HepG2 (cell line): Measurements from ENCODE around the gene TSACC. TPM values are rescaled to one million over a fixed set of nuclear protein-coding genes. Genes with fewer than 3 reads are reported as not detected.

Source experiments
- ATAC-seq: fragments of 200-7000 bp; cut with Tn5 transposase; 3 replicates; pipeline ENCODE4 v1.9.1; 2020; ENCODE audit warnings: mild to moderate bottlenecking, moderate library complexity
- BruUV-seq: library from RNA; stranded (reverse); fragments of 400-500 nt; replicated peaks from 2 replicates; lab custom pipeline; 2021; lab: Mats Ljungman, UMichigan
- CTCF ChIA-PET: fragments of 300-600 bp; formaldehyde crosslinking; extraction: SDS; loops from one replicate; lab custom pipeline; 2021; ENCODE audit warnings: low total read pairs, inconsistent platforms, low intra/inter-chr PET ratio; lab: Yijun Ruan, JAX
- POLR2A ChIA-PET: fragments of 350-600 bp; sonication (Branson Sonifier 250); formaldehyde crosslinking; loops from one replicate; lab custom pipeline; 2020; ENCODE audit warnings: antibody characterized with exemption, inconsistent platforms; lab: Yijun Ruan, JAX
- DNase-seq: peaks from one replicate; pipeline ENCODE4 v3.0.0-alpha.2; 2015; ENCODE audit warnings: low spot score
- FAIRE-seq: peaks from 3 replicates; lab custom pipeline; 2011; peaks lifted over from hg19 to GRCh38; lab: Jason Lieb, UNC
- H2AFZ ChIP-seq: one replicate; pipeline ENCODE4 v1.6.1; 2011; ENCODE audit warnings: low read length, inconsistent platforms
- H3K27ac ChIP-seq: fragments of 300-600 bp; 3 replicates; pipeline ENCODE4 v1.8.0; 2011; ENCODE audit warnings: mixed run types, mild to moderate bottlenecking, mixed read lengths, low read length, inconsistent platforms; ENCODE audit not compliant: insufficient read depth; ENCODE audit errors: extremely low read length
- H3K27me3 ChIP-seq, 2 experiments: fragments of 200-600 bp in 1 of 2; 2 replicates in 1 of 2; 3 replicates in 1 of 2; pipeline versions ENCODE4 v1.6.0 to v1.8.0; 2011; ENCODE audit warnings: low read length in 2 of 2, mild to moderate bottlenecking in 2 of 2, moderate library complexity in 2 of 2, inconsistent platforms in 1 of 2; ENCODE audit not compliant: insufficient read depth in 2 of 2, control insufficient read depth in 1 of 2
- H3K36me3 ChIP-seq, 2 experiments: fragments of 200-600 bp in 1 of 2; replicated peaks in 1 of 2; 2 replicates in 1 of 2; 3 replicates in 1 of 2; pipeline versions ENCODE4 v1.5.1 to v1.8.0; 2011; ENCODE audit warnings: low read length in 2 of 2, inconsistent platforms in 1 of 2; ENCODE audit not compliant: insufficient read depth in 2 of 2, control insufficient read depth in 1 of 2
- H3K4me1 ChIP-seq: 2 replicates; pipeline ENCODE4 v1.5.1; 2012; ENCODE audit warnings: low read length, inconsistent platforms; ENCODE audit not compliant: insufficient read depth
- H3K4me2 ChIP-seq: 2 replicates; pipeline ENCODE4 v1.6.0; 2011; ENCODE audit warnings: low read depth, low read length, inconsistent platforms
- H3K4me3 ChIP-seq, 3 experiments: fragments of 200-600 bp in 1 of 3; sonication (generic), shearing (Covaris generic) in 1 of 3; replicated peaks in 1 of 3; 2 replicates each; pipeline ENCODE4 v1.5.1; 2011 to 2016; ENCODE audit warnings: low read length in 3 of 3, inconsistent platforms in 2 of 3, low read depth in 2 of 3, mild to moderate bottlenecking in 2 of 3, control low read depth in 1 of 3, mixed read lengths in 1 of 3; ENCODE audit not compliant: insufficient read depth in 1 of 3
- H3K79me2 ChIP-seq: one replicate; pipeline ENCODE4 v1.6.1; 2011; ENCODE audit warnings: low read length, inconsistent platforms; ENCODE audit not compliant: insufficient read depth
- H3K9ac ChIP-seq: 2 replicates; pipeline ENCODE4 v1.6.0; 2011; ENCODE audit warnings: mild to moderate bottlenecking, low read depth, low read length, inconsistent platforms; ENCODE audit not compliant: insufficient read depth
- H3K9me3 ChIP-seq: 2 replicates; pipeline ENCODE4 v1.5.1; 2012; ENCODE audit warnings: mild to moderate bottlenecking, low read length
- H4K20me1 ChIP-seq: 2 replicates; pipeline ENCODE4 v1.6.0; 2011; ENCODE audit warnings: inconsistent platforms, mild to moderate bottlenecking, low read length, moderate library complexity; ENCODE audit not compliant: insufficient read depth
- AKAP8 ChIP-seq: sonication (generic); formaldehyde crosslinking; IDR thresholded peaks from 2 replicates; pipeline ENCODE4 v1.5.1; 2020; ENCODE audit warnings: mild to moderate bottlenecking, missing genetic modification reagents
- SIX4 ChIP-seq: sonication (generic); formaldehyde crosslinking; IDR thresholded peaks from 2 replicates; pipeline ENCODE4 v1.4.0; 2020; ENCODE audit warnings: missing genetic modification reagents
- ZBTB20 ChIP-seq: sonication (generic); formaldehyde crosslinking; IDR thresholded peaks from 2 replicates; pipeline ENCODE4 v1.8.1; 2023; ENCODE audit warnings: missing genetic modification reagents, low read depth, mild to moderate bottlenecking, borderline replicate concordance
- ZBTB8A ChIP-seq: sonication (generic); formaldehyde crosslinking; IDR thresholded peaks from 2 replicates; pipeline ENCODE4 v1.4.0; 2020; ENCODE audit warnings: mild to moderate bottlenecking, low read depth, missing genetic modification reagents, borderline replicate concordance
- ZNF263 ChIP-seq: sonication (generic); formaldehyde crosslinking; IDR thresholded peaks from 2 replicates; pipeline ENCODE4 v1.4.0; 2020; ENCODE audit warnings: missing genetic modification reagents
- ZNF264 ChIP-seq: sonication (generic); formaldehyde crosslinking; IDR thresholded peaks from 2 replicates; pipeline ENCODE4 v1.4.0; 2020; ENCODE audit warnings: missing genetic modification reagents
- ZNF460 ChIP-seq: sonication (generic); formaldehyde crosslinking; IDR thresholded peaks from 2 replicates; pipeline ENCODE4 v1.5.1; 2020; ENCODE audit warnings: missing genetic modification reagents, mild to moderate bottlenecking, borderline replicate concordance
- ZNF589 ChIP-seq: sonication (generic); formaldehyde crosslinking; conservative IDR thresholded peaks from 2 replicates; pipeline ENCODE4 v1.8.0; 2022; ENCODE audit warnings: mild to moderate bottlenecking, moderate library complexity, missing genetic modification reagents
- ZNF607 ChIP-seq: sonication (generic); formaldehyde crosslinking; IDR thresholded peaks from 2 replicates; pipeline ENCODE4 v1.5.1; 2020; ENCODE audit warnings: missing genetic modification reagents, mild to moderate bottlenecking, borderline replicate concordance
- ZNF775 ChIP-seq: sonication (generic); formaldehyde crosslinking; IDR thresholded peaks from 2 replicates; pipeline ENCODE4 v1.4.0; 2020; ENCODE audit warnings: missing genetic modification reagents, mild to moderate bottlenecking, moderate library complexity, borderline replicate concordance
- ZNF776 ChIP-seq: sonication (generic); formaldehyde crosslinking; IDR thresholded peaks from 2 replicates; pipeline ENCODE4 v1.4.0; 2020; ENCODE audit warnings: mild to moderate bottlenecking, missing genetic modification reagents
- ZNF841 ChIP-seq: sonication (generic); formaldehyde crosslinking; IDR thresholded peaks from 2 replicates; pipeline ENCODE4 v1.8.1; 2023; ENCODE audit warnings: missing genetic modification reagents, borderline replicate concordance
- WGBS: methylation state at CpG from one replicate; pipeline ENCODE4 v1.1.6; 2017; ENCODE audit warnings: low lambda C conversion rate; 5-methylcytosine and 5-hydroxymethylcytosine counted together
- in situ Hi-C: cut with HindIII; loops from 2 replicates; pipeline ENCODE4 v1.10.0; 2017; ENCODE audit warnings: low pct_unique_long_range_greater_than_20kb; ENCODE audit not compliant: extremely low pct_ligation_motif_present
- intact Hi-C: fragments of 100-400 bp; cut with micrococcal nuclease; formaldehyde crosslinking; loops from one replicate; pipeline ENCODE4 v1.10.0; 2022; ENCODE audit not compliant: unreplicated experiment
- polyA plus RNA-seq, 8 experiments: library from polyadenylated mRNA; depleted of rRNA in 3 of 8; stranded (reverse) in 7 of 8; unstranded in 1 of 8; fragments of >200 nt; fragmentation: Illumina TruSeq in 4 of 8; extraction: Trizol in 4 of 8; gene quantifications; 2 replicates each; pipeline versions ENCODE4 v1.2.1 to v1.2.3, GENCODE V29; 2011 to 2016; ENCODE audit warnings: low read depth in 4 of 8, missing spikeins in 1 of 8, mixed read lengths in 1 of 8; ENCODE audit not compliant: insufficient read depth in 1 of 8
- total RNA-seq, 5 experiments: library from RNA; depleted of rRNA; stranded (reverse); fragments of >200 nt; fragmentation: Illumina TruSeq; extraction: Trizol; gene quantifications; 2 replicates each; pipeline ENCODE4 v1.2.3, GENCODE V29; 2016; ENCODE audit warnings: low read depth in 1 of 5
- TF ChIP-seq, protein P1 (sequence below), 2 experiments: sonication (generic) in 1 of 2; formaldehyde crosslinking in 1 of 2; IDR thresholded peaks; 2 replicates each; pipeline versions ENCODE4 v1.6.1 to v1.9.0; 2014 to 2022; ENCODE audit warnings: antibody characterized with exemption in 1 of 2, borderline replicate concordance in 1 of 2, inconsistent platforms in 1 of 2, low read depth in 1 of 2, missing genetic modification reagents in 1 of 2
- TF ChIP-seq, protein P2 (sequence below): IDR thresholded peaks from 2 replicates; pipeline ENCODE4 v1.6.1; 2016; ENCODE audit warnings: mild to moderate bottlenecking, missing biosample characterization, missing genetic modification reagents
- TF ChIP-seq, protein P3 (sequence below): sonication (generic); formaldehyde crosslinking; IDR thresholded peaks from 2 replicates; pipeline ENCODE4 v1.9.0; 2021; ENCODE audit warnings: missing genetic modification reagents, borderline replicate concordance
- TF ChIP-seq, protein P4 (sequence below): sonication (generic); formaldehyde crosslinking; IDR thresholded peaks from 2 replicates; pipeline ENCODE4 v1.4.0; 2020; ENCODE audit warnings: missing genetic modification reagents

TSACC gene
- total and polyA plus RNA-seq, 2 of the 13 experiments (the other 11 are each of a cell fraction or from before 2014, with no cell fraction given) = 1.5 to 2.6 TPM

DNA sequence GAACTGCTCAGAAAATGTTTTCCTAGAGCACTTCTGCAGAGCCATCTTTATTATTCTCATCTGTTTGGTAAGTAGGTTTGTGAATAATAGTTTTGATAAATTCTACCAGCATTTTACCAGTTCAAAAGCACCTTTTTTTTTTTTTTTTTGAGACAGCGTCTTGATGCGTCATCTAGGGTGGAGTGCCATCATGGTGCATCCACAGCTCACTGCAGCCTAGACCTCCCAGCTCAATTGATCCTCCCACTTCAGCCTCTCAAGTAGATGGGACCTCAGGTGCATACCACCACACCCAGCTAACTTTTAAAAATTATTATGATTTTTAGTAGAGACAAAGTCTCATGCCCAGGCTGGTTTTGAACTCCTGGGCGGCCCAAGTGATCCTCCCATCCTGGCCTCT, 20.9 kb downstream of the TSACC start:
- WGBS = 93% methylated on average over 3 of the region's 3 CpGs
- no TSS peak for BruUV-seq
- Histone ChIP-seq H2AFZ (no peak overlapping the region), H3K36me3 (no peaks in the 10 kb centered on the region), H3K27ac (no peak overlapping the region), H3K4me1 (peaks cover 46% of the 10 kb centered on the region), H3K79me2 (no peaks in the 10 kb centered on the region), H3K9ac (no peak overlapping the region), H3K9me3 (no peaks in the 10 kb centered on the region), H3K4me3 (no peak overlapping the region), H4K20me1 (no peaks in the 10 kb centered on the region), H3K4me2 (no peak overlapping the region), H3K27me3 (no peaks in the 10 kb centered on the region)
- POLR2A ChIA-PET = interaction anchor here (1.0 to 5.8 kb wide), 2 partner anchors 13 to 77 kb away, joined by 4 to 46 read pairs; no protein-coding TSS in a partner anchor
- ATAC-seq (no peak), DNase-seq (no peak), FAIRE-seq (no peak)
- intact Hi-C loops = no loop called here
- TF ChIP-seq ZNF776 (no peak), ZNF263 (CRISPR knock-in tag) (no peak), SIX4 (CRISPR knock-in tag) (no peak), ZBTB20 (no peak), ZNF264 (CRISPR knock-in tag) (no peak), AKAP8 (CRISPR knock-in tag) (no peak), ZNF460 (no peak), ZNF841 (CRISPR knock-in tag) (no peak), ZNF775 (no peak), ZNF589 (CRISPR knock-in tag) (no peak), ZBTB8A (no peak), ZNF607 (CRISPR knock-in tag) (no peak)
- TF ChIP-seq, protein P1, sequence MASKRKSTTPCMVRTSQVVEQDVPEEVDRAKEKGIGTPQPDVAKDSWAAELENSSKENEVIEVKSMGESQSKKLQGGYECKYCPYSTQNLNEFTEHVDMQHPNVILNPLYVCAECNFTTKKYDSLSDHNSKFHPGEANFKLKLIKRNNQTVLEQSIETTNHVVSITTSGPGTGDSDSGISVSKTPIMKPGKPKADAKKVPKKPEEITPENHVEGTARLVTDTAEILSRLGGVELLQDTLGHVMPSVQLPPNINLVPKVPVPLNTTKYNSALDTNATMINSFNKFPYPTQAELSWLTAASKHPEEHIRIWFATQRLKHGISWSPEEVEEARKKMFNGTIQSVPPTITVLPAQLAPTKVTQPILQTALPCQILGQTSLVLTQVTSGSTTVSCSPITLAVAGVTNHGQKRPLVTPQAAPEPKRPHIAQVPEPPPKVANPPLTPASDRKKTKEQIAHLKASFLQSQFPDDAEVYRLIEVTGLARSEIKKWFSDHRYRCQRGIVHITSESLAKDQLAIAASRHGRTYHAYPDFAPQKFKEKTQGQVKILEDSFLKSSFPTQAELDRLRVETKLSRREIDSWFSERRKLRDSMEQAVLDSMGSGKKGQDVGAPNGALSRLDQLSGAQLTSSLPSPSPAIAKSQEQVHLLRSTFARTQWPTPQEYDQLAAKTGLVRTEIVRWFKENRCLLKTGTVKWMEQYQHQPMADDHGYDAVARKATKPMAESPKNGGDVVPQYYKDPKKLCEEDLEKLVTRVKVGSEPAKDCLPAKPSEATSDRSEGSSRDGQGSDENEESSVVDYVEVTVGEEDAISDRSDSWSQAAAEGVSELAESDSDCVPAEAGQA (IDR thresholded peaks at IDR 0.05; ENCODE audit: low read depth) = no peak
- TF ChIP-seq, protein P1 (CRISPR knock-in tag; IDR thresholded peaks at IDR 0.05; ENCODE audit: borderline replicate concordance) = no peak
- TF ChIP-seq, protein P2, sequence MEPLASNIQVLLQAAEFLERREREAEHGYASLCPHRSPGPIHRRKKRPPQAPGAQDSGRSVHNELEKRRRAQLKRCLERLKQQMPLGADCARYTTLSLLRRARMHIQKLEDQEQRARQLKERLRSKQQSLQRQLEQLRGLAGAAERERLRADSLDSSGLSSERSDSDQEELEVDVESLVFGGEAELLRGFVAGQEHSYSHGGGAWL (CRISPR knock-in tag) = no peak
- TF ChIP-seq, protein P3, sequence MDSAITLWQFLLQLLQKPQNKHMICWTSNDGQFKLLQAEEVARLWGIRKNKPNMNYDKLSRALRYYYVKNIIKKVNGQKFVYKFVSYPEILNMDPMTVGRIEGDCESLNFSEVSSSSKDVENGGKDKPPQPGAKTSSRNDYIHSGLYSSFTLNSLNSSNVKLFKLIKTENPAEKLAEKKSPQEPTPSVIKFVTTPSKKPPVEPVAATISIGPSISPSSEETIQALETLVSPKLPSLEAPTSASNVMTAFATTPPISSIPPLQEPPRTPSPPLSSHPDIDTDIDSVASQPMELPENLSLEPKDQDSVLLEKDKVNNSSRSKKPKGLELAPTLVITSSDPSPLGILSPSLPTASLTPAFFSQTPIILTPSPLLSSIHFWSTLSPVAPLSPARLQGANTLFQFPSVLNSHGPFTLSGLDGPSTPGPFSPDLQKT (CRISPR knock-in tag) = no peak
- TF ChIP-seq, protein P4, sequence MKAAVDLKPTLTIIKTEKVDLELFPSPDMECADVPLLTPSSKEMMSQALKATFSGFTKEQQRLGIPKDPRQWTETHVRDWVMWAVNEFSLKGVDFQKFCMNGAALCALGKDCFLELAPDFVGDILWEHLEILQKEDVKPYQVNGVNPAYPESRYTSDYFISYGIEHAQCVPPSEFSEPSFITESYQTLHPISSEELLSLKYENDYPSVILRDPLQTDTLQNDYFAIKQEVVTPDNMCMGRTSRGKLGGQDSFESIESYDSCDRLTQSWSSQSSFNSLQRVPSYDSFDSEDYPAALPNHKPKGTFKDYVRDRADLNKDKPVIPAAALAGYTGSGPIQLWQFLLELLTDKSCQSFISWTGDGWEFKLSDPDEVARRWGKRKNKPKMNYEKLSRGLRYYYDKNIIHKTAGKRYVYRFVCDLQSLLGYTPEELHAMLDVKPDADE = no peak
- CTCF ChIA-PET = no interaction called here
- in situ Hi-C loops = loop anchor here (10.0 kb wide), 1 partner anchor 86 kb away; no protein-coding TSS in a partner anchor
